ENCODE measurements around the gene SYTL1.
A peak's percentile ranks its signal among the peaks of the same experiment; 100 is the strongest.

DNA sequence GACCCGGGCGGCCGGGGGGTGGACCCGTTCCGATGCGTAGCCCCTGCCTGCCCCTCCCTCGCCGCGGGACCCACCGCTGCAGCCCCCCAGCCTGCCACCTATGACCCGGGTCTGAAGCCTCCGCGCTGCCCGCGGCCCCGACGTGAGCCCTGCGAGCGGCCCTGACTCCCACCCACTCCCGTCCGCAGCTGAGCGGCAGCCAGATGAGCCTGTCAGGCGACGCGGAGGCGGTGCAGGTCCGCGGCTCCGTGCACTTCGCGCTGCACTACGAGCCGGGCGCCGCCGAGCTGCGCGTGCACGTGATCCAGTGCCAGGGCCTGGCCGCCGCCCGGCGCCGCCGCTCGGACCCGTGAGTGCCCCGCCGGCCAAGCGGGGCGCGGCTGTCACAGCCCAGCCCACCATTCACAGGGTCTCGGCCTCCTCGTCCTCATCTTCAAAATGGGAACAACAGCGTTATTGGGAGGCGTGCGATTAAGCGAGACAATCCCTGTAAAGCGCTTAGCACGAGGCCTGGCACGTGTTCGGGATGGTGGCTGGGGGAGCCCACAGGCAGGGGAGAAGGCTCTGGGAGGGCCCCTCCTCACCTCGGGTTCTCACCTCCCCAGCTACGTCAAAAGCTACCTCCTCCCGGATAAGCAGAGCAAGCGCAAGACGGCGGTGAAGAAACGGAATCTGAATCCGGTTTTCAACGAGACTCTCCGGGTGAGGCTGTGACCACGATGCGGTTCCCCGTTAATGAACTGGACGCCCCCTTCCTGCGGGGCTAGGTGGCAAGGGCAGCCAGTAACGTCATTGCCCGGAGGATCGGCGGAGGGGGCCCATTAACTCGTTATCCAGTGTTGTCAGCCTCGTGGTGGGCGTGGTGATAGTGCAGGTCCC lies 8.2 kb downstream of the SYTL1 start:
- peak in 1 of 3 donors; percentile 6 for TF ChIP-seq CTCF (IDR thresholded peaks at IDR 0.05)
- no peak for TF ChIP-seq EP300 (IDR thresholded peaks at IDR 0.05)
- TF ChIP-seq POLR2A (IDR thresholded peaks at IDR 0.05): no peak

Measured in ovary (tissue), 3 donors.